Endometrial microvascular endothelial cells (primary cell): ENCODE results near the gene FCGR3A. TPM values are rescaled to one million over a fixed set of nuclear protein-coding genes. Genes with fewer than 3 reads are reported as not detected.
"Not testable (repeated sequence)": the region's sequence is repeated elsewhere in the genome, so short reads cannot be mapped to it uniquely, and the experiment has no call there.

Source experiments
- in situ Hi-C: cut with HindIII; loops from 2 replicates; pipeline ENCODE4 v1.10.0; 2017; ENCODE audit warnings: low sequenced_read_pairs, low pct_unique_long_range_greater_than_20kb; ENCODE audit errors: inconsistent ontology term
- total RNA-seq: library from RNA; depleted of rRNA; stranded (reverse); fragments of >200 nt; gene quantifications from one replicate; pipeline ENCODE4 v1.2.3, GENCODE V29; 2015; ENCODE audit errors: inconsistent ontology term

FCGR3A gene
- total RNA-seq: not detected

DNA sequence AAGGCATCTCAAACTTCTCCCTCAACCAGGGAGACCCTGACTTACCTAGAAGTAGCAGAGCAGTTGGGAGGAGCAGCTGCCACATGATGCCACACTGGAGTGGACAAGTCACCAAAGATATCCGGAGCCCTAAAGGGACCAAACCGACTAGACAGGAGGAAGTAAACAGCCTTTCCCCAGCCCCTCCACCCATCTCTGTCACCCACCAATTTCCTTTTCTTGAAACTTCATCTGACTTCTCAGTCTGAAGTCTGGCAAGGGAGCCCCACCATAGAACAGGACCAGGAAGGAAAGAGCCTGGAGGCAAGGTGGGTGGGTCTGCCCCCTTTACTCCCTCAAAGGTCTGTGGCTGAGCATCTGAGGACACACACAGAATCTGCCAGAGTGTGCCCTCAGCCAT lies at the start of gene FCGR3A:
TSS of gene FCGR3A (minus strand) at position 167 of the 400 bp plus-strand sequence. CDS start at position 85, 82 bp downstream.
- in situ Hi-C loops: loop anchor here (25.0 kb wide), 1 partner anchor 188 kb away; the partner anchor contains the start of gene DUSP12

DNA sequence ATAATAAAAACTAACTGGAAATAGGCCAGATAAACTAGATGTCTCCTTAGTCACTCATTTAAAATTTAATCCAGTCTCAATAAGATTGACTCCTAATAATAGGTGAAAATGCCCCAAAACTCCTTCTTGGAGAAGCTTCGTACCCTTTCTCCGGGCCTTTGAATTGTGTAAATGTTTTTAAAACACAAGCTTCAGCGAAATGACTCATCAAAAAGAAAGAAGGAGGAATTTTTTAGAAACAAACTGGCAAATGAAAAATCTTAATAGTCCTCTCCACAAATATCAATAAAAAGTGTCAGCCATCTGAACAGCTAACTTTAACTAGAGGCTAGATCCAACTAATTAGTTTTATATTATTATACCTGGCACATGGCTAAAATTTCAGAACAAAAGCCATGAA lies 47.5 kb upstream of the FCGR3A start:
- in situ Hi-C loops: not testable (repeated sequence)

DNA sequence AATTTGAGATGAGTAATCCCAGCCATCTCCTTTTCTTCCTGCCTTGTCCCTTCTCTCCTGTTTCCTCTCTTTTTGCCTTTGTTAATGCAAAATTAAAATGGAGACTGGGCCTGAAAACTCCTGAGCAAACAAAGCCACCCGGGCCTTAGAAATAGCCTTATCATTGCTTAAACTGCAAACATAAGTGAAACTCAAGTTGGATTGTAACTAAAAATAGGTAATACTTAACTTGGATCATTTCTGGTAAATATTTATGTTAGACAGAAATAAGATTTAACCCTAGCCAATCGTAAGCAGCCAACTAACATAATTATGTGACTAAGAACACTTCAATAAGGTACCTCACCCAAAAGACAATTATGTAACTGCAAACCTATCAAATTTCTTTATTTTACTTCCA lies 46.0 kb upstream of the FCGR3A start:
- in situ Hi-C loops: not testable (repeated sequence)

DNA sequence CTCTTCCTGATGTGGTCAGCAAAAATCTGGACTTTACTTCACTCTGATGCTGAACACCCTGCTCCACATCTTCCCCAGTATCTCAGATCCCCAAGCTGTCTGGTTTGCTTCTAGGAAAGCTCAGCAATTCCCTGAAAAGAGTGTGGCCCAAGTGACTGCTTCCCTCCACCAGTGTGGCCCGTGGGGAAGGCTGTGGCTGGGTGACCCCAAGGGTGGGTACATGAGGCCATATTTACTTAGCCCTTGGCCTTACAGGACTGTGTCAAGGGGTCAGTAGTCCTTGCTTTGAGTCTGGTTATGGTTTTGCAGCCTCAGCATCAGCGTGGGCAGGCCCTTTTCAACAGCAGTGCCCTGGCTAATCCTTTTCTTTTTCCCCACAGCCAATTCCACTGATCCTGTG lies 45.6 kb upstream of the FCGR3A start:
- in situ Hi-C loops: not testable (repeated sequence)

DNA sequence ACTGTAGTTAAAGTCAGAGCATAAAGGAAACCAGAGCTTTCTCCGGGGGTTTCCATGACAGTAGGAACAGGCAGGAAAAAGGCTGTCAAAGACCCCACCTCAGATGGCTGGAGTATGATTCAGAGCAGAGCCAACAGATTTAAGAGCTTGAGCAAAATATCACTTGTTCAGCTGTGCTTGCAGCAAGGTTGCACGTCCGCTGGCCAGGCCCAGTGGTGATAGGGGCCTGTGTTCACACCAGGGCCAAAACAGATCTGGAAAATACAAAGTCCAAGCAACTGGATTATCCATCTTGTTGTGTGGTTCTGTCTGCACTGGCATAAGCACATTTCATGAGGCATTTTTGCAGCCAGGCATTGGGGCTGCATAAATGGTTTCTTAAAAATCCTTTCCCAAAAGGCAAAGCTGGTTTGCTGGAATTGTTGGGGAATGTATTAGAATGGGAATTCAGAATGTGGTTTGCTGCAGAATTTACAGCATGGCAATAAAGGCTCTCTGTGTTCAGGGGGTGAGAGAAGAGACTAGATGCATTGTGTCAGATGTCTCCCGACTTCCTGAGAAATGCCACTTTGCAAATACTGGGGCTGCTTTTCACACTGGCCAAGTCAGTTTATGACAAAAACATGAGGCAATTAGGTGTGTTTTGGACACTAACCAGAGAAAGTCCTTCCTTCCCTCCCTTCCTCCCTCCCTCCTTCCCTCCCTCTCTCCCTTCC lies 44.8 kb upstream of the FCGR3A start:
- in situ Hi-C loops: not testable (repeated sequence)

DNA sequence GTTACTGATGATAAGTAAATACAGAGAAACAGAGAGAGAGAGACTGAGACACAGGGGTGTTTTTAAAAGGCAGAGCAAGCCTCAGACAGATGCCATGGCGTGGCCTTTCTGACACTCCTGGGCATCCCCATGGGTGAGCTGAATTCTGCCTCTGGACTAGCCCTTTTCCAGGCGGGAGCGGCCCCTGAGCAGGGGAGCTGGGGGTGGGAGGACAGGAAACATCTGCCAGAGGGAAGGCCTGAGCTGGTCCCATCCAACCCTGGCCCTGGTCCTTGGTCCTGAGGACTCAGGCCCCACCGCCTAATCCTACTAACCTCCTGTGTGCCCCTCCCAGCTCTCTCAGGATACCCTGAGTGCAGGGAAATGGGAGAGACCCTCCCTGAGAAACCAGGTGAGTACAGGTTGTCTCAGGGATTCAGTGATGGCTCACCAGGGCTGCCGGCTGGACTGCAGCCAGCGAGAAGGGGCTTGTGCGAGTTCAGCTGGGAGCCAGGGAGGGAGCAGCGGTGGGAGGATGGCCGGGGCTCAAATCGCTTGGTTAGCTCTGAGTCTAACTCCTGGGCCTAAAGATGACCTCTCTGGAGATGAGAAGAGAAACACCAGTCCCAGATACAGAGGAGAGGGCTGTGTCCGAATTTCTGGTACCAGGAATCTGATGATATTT lies 43.6 kb upstream of the FCGR3A start:
- in situ Hi-C loops: not testable (repeated sequence)

DNA sequence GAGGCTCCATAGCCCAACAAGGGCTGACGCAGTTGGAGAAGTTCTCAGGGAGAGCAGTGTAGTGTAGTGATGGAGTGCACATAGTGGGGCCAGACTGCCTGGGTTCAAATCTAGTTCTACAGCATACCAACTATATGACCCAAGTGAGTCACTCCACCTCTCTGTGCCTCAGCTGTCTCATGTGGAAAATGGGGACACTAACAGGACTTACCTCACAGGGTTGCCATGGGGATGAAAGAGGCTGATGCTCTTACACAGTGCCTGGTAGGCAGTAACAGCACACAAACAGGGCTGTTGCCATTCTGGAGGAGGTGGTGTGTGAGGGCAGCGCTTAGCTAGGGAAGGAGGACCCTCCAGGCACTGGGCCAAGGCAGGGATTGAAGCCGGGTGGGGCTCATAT lies 43.0 kb upstream of the FCGR3A start:
- in situ Hi-C loops: not testable (repeated sequence)

DNA sequence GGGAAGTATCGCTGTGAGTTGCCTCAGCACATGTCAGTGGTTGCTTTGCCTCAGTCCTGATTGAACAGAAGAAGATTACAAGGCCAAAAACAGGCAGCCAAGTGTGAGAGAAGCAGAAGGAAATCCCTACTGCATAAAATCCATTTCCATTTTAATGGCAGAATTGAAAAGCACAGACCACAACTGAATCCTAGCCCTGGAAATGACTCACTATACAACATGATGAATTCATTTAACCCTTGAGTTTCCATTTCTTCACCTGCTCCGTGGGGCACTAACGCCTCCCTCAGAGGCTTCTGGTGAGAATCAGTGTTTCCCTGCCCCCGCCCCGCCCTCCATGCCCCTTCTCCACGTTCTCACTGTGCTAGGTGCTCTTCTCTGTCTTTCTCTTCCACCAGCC lies 40.3 kb upstream of the FCGR3A start:
- in situ Hi-C loops: not testable (repeated sequence)

DNA sequence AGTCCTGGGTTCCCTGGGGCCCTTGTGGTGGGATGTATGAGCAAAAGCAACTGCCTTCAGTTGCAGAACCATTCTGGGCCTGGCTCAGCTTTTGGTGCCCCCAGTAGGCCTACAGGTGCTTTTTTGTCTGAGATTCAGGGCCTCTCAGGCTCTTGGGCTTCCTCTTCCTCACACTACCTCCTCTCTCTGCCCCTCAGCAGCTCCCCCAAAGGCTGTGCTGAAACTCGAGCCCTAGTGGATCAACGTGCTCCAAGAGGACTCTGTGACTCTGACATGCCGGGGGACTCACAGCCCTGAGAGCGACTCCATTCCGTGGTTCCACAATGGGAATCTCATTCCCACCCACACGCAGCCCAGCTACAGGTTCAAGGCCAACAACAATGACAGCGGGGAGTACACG lies 39.7 kb upstream of the FCGR3A start:
- in situ Hi-C loops: not testable (repeated sequence)

DNA sequence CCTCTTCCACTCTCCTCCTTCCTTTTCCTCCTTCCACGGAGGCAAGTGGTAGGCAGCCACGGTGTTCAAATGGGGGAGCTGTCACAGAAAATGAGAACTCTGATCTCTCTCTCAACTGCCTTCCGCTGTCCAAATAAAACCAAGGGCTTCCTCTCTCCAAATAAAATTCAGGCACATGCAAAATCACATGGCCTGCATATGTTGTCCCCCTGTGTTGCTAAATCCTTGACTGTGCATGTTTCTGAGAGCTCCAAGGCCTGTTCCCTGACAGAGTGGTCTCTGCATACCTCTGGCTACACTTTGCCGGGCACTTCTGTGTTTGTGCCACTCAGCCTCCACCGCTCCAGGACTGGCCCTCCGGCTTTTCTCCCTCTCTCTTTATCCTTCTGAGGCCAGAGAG lies 39.0 kb upstream of the FCGR3A start:
- in situ Hi-C loops: not testable (repeated sequence)

DNA sequence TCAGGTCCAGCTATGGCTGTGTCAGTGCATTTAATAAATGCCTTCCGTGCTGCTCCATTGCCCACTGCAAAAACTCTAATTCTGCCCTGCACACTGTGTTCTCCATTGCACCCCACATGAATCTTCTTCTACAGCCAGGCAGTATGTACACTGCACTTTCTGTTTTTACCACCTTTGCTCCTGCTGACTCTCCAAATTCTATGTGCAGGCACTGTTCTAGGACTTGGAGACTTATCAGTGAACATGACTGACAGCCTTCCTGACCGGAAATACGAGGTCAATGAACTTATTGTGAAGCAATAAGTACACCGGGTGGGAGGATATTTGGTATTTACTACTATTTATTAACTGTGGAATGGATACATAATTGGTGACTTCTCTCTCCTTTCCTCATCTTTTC lies 33.3 kb upstream of the FCGR3A start:
- in situ Hi-C loops: not testable (repeated sequence)

DNA sequence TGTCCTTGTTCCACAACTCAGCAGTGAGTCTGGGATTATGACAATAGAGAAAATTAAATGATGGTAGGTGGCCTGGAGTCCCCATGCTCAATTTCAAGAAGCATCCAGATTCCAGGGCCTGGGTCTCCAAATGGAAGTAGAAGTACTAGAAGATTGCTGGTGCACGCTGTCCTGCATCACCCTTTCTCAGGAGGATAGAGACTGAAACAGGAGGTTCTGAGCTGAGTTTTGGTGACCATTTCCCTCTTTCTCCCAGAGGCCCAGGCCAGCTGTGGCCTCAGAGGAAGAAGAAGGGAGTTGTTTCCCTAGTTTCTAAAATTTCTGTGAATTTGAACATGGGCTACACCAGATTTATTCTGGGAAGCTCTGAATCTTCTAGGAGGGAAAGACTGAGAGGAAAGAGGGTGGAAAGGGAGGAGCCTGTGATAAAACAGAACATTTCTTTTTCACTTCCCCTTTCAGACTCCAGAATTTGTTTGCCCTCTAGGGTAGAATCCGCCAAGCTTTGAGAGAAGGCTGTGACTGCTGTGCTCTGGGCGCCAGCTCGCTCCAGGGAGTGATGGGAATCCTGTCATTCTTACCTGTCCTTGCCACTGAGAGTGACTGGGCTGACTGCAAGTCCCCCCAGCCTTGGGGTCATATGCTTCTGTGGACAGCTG lies 31.4 kb upstream of the FCGR3A start:
- in situ Hi-C loops: not testable (repeated sequence)

DNA sequence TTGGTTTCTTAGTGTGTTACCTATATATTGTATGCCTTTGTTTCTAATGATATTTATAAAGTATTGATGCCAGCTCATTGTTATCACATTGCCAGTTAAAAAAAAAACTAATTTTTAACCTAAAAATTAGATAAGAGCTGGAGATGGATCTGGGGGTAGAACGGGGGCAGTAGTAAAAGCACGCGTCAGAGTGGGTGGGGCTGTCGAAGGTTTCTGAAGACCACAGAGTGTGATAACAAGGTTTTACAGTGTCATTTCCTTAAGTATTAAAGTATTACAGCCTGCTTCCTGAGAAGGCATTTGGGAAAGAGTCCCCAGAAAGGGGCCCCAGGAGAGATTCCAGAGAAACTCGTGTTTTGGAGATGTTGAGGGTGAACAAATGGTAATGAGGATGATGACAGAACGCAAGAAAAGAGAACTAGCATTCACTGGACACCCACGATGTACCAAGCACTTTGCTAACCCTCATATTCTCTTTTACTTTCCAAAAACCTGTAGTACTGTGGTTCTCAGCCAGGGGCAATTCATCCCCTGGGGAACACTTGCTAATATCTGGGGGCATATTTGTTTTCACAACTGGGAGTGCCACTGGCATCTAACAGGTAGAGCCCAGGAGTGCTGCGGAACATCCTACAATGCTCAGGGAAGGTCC lies 30.4 kb upstream of the FCGR3A start:
- in situ Hi-C loops: not testable (repeated sequence)

DNA sequence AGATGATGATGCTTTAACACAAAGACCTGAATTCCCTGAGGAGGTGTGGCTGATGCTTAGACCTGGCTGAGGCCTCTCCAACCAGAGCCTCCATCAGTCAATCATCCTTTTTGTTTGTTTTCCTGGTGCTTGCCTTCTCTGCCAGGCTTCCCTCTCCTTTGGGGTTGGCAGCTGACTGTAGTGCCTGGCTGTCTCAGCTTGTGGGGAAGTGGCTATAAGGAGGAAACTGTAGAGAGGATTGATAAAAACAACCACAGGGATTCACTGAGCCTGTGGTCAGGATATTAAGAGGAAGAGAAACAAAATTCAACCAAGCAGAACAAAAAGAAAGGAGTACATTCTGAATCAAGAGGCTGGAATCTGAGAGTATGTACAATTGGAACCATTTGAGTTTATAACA lies 27.1 kb upstream of the FCGR3A start:
- in situ Hi-C loops: not testable (repeated sequence)

DNA sequence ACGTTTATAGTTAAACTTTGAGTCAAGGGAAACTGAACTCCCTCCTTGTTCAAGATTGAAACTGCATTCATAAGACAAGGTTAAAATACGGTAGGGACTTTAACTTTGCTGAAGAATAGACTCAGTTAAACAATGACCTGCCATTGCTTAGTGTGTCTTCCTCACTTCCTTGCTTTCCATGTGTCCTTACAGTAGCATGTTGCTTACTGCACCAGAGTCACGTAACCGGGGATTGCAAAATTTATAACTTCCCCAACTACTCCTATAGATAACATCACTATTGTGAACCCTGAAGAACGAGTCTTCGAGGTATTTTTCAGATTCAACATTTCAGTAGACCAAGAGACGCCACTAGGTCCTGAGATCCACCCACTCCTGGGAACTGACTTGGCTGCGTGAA lies 22.1 kb upstream of the FCGR3A start:
- in situ Hi-C loops: not testable (repeated sequence)

DNA sequence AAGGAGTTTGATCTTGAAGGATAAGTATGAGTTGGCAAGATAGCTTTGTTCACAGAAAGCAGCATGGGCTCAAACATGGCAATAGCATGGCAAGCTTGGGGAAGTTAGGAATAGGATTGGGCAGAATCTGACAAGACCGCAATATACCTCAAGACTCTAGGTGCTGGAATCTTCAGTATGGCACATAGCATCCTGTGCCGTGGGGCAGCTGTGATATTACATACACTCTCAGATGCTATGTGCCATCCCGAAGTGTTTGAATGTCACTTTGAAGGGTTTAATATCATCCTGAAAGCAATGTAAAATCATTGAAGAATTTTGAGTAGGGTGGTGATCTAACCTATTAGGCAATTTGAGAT lies 17.0 kb upstream of the FCGR3A start:
- in situ Hi-C loops: not testable (repeated sequence)

DNA sequence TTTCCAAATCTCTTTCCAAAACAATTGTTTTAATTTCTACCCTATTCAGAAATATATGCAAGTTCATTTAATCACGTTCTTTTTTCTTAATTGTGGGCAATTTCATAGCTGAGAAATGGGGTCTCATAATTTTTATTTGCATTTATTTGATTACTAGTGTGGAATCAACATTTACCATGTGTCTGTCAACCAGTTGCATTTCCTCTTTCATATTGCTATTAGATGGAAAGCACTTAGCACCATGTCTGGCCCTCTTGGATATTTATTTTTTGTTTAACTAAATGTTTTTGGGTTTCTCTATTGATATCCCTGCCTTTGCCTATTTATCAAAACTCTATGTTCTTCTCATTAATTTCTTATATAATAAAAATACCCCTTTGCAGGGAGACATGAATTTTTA lies 13.9 kb upstream of the FCGR3A start:
- in situ Hi-C loops: not testable (repeated sequence)

DNA sequence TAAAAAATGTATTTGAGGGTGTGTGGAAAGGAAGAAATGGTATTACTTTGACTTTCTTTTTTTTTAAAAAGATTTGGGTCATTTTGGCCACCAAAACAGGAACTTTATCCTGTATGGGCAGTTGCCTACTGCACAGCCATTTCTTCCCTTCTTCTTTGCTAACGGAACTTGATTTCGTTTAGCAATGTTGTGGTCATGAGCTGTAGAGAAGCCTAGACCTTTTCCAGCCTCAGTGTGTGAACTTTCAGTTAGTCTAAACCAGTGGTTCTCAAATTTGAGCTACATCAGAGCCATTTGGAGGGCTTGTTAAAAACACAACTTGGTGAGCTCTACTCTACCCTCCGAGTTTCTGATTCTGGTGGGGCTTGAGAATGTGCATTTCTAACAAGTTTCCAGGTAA lies 12.8 kb upstream of the FCGR3A start:
- in situ Hi-C loops: not testable (repeated sequence)

DNA sequence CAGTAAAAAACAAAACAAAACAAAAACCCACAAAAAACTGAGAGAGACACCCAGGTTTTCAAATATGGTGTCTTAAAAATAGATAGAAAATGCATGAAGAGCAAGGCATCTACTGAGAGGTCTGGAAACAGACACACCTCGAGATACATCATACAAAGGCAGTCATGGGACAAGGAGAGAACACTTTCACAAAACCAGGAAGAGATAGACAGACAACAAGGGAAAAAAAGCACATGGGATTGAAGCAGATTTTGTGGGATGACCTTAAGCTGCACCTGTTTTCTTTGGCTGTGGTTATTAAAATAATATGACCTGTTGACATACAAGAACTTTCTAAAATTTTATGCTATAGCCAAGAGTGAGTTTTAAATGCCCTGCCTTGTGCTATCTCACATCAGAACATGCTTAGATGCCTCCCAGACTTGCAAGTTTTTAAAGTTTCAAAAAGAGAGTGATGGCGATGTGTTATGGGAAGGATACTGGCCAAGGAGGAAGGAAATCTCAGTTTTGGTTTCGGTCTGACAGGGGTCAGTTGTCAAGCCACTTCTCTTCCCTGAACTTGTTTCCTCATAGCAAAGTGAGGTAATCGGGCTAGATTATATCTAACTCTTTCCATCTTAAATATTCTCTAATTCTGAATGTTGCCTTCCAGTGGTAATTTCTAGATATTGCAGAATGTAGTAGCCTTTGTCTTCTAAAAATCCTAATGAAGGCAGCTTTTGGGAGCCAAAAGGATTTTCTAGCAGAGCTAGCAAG lies 11.5 kb upstream of the FCGR3A start:
- in situ Hi-C loops: not testable (repeated sequence)
